ENCODE measurements around the gene SPATA13.

DNA sequence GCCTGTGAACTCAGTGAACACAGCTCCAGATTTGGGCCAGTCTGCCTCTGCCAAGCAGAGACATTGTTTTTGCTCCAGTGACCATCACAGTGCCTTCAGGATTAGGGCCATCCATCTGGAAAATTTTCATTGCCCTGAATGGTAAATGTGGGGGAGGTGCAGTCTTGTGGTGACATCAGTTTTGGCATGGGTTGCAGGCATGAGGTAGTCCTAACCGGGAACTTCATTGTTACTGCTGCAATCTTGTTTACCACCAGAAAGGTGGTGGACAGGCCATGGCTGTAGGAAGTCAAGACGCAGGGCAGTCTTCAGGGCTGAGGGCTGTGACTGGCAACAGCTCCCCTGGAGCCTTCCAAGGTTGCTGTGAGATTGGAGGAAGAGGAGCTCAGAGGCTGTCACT is 55.2 kb downstream of the SPATA13 start:
- TF ChIP-seq POLR2A (IDR thresholded peaks at IDR 0.05; ENCODE audit: borderline replicate concordance, extremely low read depth, insufficient read depth, insufficient read length) (no peak), TCF7L2 (IDR thresholded peaks at IDR 0.05; ENCODE audit: borderline replicate concordance, extremely low read depth, insufficient read depth, insufficient read length) (no peak), ELF1 (IDR thresholded peaks at IDR 0.05; ENCODE audit: borderline replicate concordance, low read depth) (no peak), POLR2AphosphoS5 (IDR thresholded peaks at IDR 0.05; ENCODE audit: low read depth, low read length) (no peak), SP1 (IDR thresholded peaks at IDR 0.05; ENCODE audit: low read depth) (no peak), ZFX (IDR thresholded peaks at IDR 0.05) (no peak), SIN3A (IDR thresholded peaks at IDR 0.05; ENCODE audit: low read depth) (no peak), EZH2 (IDR thresholded peaks at IDR 0.05) (no peak), CEBPB (IDR thresholded peaks at IDR 0.05; ENCODE audit: low read depth) (no peak)
- TF ChIP-seq, protein P1, sequence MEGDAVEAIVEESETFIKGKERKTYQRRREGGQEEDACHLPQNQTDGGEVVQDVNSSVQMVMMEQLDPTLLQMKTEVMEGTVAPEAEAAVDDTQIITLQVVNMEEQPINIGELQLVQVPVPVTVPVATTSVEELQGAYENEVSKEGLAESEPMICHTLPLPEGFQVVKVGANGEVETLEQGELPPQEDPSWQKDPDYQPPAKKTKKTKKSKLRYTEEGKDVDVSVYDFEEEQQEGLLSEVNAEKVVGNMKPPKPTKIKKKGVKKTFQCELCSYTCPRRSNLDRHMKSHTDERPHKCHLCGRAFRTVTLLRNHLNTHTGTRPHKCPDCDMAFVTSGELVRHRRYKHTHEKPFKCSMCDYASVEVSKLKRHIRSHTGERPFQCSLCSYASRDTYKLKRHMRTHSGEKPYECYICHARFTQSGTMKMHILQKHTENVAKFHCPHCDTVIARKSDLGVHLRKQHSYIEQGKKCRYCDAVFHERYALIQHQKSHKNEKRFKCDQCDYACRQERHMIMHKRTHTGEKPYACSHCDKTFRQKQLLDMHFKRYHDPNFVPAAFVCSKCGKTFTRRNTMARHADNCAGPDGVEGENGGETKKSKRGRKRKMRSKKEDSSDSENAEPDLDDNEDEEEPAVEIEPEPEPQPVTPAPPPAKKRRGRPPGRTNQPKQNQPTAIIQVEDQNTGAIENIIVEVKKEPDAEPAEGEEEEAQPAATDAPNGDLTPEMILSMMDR (IDR thresholded peaks at IDR 0.05 in 2 of 3, conservative IDR thresholded peaks at IDR 0.05 in 1 of 3; ENCODE audit: borderline replicate concordance in 1 of 3, insufficient read depth in 1 of 3, low read depth in 2 of 3, low read length in 2 of 3), result no peak
- TF ChIP-seq, protein P2, sequence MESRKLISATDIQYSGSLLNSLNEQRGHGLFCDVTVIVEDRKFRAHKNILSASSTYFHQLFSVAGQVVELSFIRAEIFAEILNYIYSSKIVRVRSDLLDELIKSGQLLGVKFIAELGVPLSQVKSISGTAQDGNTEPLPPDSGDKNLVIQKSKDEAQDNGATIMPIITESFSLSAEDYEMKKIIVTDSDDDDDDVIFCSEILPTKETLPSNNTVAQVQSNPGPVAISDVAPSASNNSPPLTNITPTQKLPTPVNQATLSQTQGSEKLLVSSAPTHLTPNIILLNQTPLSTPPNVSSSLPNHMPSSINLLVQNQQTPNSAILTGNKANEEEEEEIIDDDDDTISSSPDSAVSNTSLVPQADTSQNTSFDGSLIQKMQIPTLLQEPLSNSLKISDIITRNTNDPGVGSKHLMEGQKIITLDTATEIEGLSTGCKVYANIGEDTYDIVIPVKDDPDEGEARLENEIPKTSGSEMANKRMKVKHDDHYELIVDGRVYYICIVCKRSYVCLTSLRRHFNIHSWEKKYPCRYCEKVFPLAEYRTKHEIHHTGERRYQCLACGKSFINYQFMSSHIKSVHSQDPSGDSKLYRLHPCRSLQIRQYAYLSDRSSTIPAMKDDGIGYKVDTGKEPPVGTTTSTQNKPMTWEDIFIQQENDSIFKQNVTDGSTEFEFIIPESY (IDR thresholded peaks at IDR 0.05; ENCODE audit: extremely low read depth, insufficient replicate concordance, low read length), result no peak
- TF ChIP-seq, protein P3, sequence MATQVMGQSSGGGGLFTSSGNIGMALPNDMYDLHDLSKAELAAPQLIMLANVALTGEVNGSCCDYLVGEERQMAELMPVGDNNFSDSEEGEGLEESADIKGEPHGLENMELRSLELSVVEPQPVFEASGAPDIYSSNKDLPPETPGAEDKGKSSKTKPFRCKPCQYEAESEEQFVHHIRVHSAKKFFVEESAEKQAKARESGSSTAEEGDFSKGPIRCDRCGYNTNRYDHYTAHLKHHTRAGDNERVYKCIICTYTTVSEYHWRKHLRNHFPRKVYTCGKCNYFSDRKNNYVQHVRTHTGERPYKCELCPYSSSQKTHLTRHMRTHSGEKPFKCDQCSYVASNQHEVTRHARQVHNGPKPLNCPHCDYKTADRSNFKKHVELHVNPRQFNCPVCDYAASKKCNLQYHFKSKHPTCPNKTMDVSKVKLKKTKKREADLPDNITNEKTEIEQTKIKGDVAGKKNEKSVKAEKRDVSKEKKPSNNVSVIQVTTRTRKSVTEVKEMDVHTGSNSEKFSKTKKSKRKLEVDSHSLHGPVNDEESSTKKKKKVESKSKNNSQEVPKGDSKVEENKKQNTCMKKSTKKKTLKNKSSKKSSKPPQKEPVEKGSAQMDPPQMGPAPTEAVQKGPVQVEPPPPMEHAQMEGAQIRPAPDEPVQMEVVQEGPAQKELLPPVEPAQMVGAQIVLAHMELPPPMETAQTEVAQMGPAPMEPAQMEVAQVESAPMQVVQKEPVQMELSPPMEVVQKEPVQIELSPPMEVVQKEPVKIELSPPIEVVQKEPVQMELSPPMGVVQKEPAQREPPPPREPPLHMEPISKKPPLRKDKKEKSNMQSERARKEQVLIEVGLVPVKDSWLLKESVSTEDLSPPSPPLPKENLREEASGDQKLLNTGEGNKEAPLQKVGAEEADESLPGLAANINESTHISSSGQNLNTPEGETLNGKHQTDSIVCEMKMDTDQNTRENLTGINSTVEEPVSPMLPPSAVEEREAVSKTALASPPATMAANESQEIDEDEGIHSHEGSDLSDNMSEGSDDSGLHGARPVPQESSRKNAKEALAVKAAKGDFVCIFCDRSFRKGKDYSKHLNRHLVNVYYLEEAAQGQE (IDR thresholded peaks at IDR 0.05; ENCODE audit: low read depth), result no peak

All from HCT116 (cell line).